ENCODE results near the gene CCDC28A.

CCDC28A gene

GRCh38 chr6:138833816-138834539, 60.4 kb downstream of the CCDC28A start:
- DNase-seq (ENCODE audit: low spot score), result no peak

GRCh38 chr6:138837246-138837645, 63.7 kb downstream of the CCDC28A start:
- no peak for DNase-seq (ENCODE audit: low spot score)
